ENCODE results near the gene RWDD2A.

Gene RWDD2A

DNA sequence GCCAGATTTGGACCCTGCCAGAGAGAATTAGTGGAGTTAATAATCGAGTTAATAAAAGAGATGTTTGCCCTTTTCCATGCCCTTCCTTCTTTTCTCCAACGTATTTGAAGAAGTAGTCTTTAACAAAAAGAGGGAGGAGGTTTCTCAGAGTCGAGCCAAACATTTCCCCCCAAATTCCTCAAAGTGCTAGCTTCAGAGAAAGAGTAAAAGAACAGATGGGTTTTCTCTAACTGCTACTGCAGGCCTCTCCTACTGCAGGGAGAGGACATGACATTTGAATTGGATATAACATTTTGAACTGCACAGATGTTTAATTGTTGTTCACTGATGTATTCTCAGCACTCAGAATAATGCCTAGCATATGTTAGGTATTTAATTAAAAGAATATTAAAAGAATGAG is 25.5 kb downstream of the RWDD2A start:
- no peak for DNase-seq (ENCODE audit: low read depth)
- TF ChIP-seq, protein P1, sequence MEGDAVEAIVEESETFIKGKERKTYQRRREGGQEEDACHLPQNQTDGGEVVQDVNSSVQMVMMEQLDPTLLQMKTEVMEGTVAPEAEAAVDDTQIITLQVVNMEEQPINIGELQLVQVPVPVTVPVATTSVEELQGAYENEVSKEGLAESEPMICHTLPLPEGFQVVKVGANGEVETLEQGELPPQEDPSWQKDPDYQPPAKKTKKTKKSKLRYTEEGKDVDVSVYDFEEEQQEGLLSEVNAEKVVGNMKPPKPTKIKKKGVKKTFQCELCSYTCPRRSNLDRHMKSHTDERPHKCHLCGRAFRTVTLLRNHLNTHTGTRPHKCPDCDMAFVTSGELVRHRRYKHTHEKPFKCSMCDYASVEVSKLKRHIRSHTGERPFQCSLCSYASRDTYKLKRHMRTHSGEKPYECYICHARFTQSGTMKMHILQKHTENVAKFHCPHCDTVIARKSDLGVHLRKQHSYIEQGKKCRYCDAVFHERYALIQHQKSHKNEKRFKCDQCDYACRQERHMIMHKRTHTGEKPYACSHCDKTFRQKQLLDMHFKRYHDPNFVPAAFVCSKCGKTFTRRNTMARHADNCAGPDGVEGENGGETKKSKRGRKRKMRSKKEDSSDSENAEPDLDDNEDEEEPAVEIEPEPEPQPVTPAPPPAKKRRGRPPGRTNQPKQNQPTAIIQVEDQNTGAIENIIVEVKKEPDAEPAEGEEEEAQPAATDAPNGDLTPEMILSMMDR (conservative IDR thresholded peaks at IDR 0.05; ENCODE audit: low read depth, low read length), result no peak
- H3K4me3 ChIP-seq (ENCODE audit: low read length), result no peak overlapping the region

DNA sequence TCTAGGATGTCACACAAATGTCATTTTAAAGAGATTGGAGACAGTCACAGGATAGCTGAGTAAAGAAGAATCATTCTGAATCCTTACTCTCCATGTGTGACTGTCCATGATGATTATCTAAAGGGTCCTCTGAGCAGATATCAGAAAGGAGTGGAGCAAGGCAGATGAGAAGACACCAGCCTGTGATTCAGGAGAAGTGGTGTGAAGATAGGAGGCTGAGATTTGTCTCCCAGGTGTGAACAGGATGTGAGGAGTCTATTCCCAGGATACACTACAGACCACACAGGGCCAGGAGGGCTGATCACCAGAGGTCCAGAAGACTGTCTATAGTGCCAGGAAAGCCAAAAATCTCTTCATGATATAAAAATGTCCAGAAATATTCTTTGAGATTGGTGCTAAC is 27.0 kb downstream of the RWDD2A start:
- H3K4me3 ChIP-seq (ENCODE audit: low read length), result no peak overlapping the region

DNA sequence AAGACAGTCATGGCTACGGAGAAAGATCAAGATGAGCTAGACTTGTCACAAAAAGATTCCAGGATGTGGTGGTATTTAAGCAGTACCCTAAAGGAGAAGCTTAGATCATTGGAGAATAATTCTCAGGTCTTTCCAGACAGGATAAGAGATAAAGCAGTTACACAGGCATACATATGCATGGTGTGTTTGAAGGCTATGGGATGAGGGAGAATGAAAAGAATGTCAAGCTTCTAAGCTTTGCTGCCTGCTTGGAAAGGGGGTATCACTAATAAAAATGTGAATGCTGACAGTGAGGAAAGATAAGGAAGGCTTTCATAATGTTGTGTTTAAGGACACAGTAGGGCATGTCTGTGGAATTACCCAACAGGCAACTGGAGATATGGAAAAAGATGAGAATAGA is 28.1 kb downstream of the RWDD2A start:
- TF ChIP-seq, protein P1 (conservative IDR thresholded peaks at IDR 0.05; ENCODE audit: low read depth, low read length), result no peak
- DNase-seq (ENCODE audit: low read depth), result no peak
- no peak overlapping the region for H3K4me3 ChIP-seq (ENCODE audit: low read length)

More for the DNA sequence above, 27.0 kb downstream of the RWDD2A start:
- no peak for DNase-seq (ENCODE audit: low read depth)
- TF ChIP-seq, protein P1 (conservative IDR thresholded peaks at IDR 0.05; ENCODE audit: low read depth, low read length), result no peak

DNA sequence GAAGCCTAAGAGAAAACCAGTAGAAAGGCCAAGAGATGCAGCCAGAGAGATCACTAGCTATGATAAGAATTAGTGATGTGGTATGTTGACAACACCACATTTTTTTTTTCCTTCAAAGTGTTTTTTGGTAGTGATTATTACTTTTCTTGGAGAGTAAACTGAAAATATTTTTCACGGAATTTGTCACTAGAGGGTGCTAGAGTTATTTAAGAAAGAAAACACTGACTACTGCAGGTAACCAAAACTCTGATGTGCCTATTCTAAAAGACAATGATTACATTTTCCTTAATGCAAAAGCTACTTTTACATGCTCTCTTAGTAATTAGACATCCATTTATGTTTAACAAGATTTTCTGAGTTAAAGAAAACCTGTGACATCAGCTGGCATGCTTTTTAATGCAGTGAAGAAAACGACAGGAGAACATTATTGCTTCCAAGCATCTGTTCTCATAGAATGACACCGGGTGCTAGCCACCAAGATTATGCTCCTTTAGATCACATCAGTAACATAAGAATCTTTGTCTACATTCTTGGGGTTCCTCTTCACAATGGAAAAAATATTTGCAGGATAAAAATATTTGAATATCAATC is 28.8 kb downstream of the RWDD2A start:
- DNase-seq (ENCODE audit: low read depth), result no peak
- no peak overlapping the region for H3K4me3 ChIP-seq (ENCODE audit: low read length)
- TF ChIP-seq, protein P1 (conservative IDR thresholded peaks at IDR 0.05; ENCODE audit: low read depth, low read length), result peak; percentile 54

DNA sequence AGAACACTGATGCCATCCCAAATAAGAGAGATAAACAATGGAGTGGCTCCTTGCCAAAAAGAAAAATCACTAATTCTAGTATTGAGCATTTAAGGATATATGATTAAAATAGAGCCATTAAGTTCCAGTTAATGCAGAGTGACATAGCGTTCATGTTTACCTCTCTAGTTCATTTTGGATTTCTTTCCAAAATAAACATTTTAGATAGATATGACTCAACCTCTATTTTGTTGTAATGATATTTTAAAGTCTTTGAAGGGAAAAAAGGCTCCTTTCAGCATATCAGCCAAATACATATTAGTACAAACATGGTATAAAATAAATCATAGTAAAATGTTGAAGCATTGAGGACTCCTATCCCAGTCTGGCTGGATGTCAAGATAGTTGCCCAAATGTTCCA is 33.4 kb downstream of the RWDD2A start:
- H3K4me3 ChIP-seq (ENCODE audit: low read length), result no peak overlapping the region
- TF ChIP-seq, protein P1 (conservative IDR thresholded peaks at IDR 0.05; ENCODE audit: low read depth, low read length), result no peak
- DNase-seq (ENCODE audit: low read depth), result no peak

DNA sequence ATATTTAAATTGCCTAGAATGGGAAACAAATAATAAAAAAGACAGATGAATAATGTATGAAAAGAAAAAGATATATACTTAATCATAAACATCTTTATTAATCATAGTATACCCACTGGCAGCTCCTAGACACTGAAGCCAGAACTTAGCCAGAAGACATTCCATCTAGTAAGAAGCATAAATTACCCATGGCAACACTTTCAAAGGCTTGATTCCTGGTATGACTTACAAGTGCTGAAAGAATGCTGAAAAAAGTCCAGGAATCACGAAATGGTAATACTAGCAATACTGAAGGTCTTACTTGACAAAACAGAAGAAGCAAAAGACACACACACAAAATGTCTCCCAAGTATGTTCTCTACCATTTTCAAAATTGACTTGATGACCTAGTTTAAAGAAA is 38.0 kb downstream of the RWDD2A start:
- TF ChIP-seq, protein P1 (conservative IDR thresholded peaks at IDR 0.05; ENCODE audit: low read depth, low read length), result no peak
- DNase-seq (ENCODE audit: low read depth), result peak; percentile 28
- H3K4me3 ChIP-seq (ENCODE audit: low read length), result no peak overlapping the region

DNA sequence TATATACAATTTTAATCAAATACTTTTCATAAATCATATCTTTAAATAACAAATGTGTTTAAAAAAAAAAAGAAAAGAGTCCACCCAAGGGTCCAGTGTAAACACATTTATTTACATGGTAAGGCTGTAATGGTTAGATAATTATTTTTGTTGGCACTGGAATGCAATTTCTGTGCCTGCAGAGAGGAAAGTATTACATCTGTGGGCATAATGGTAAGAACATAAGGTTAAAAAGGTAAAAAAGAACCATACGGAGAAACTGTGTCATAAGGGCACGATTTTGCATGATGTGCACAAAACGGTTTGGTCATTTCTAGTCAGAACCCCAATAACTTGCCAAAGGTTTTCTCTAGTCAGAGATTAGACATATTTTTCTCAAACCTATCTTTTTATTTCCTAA is 54.3 kb downstream of the RWDD2A start:
- DNase-seq (ENCODE audit: low read depth), result no peak
- TF ChIP-seq, protein P1 (conservative IDR thresholded peaks at IDR 0.05; ENCODE audit: low read depth, low read length), result no peak
- no peak overlapping the region for H3K4me3 ChIP-seq (ENCODE audit: low read length)

Measured in retinal pigment epithelial cell (primary cell).